Fibroblast of the aortic adventitia (primary cell): ENCODE data around the gene GPN2. TPM values are rescaled to one million over a fixed set of nuclear protein-coding genes. Genes with fewer than 3 reads are reported as not detected.
"Not testable (repeated sequence)": the region's sequence is repeated elsewhere in the genome, so short reads cannot be mapped to it uniquely, and the experiment has no call there.

Experiments
- DNase-seq: peaks from one replicate; pipeline ENCODE4 v3.0.0-alpha.2; 2010; ENCODE audit warnings: low read depth
- H3K4me3 ChIP-seq: 2 replicates; pipeline ENCODE4 v1.5.1; 2011; ENCODE audit warnings: low read depth, mild to moderate bottlenecking, control low read depth, low read length, moderate library complexity
- CTCF ChIP-seq: IDR thresholded peaks from 2 replicates; pipeline ENCODE4 v1.5.1; 2011; ENCODE audit warnings: mild to moderate bottlenecking, low read length, control low read depth, inconsistent platforms; ENCODE audit not compliant: insufficient read depth
- total RNA-seq: library from RNA; depleted of rRNA; stranded (reverse); fragments of >200 nt; gene quantifications from 2 replicates; pipeline ENCODE4 v1.2.3, GENCODE V29; 2012; ENCODE audit warnings: low replicate concordance

The GPN2 gene
- total RNA-seq, 1 donor: 7.0 TPM

DNA sequence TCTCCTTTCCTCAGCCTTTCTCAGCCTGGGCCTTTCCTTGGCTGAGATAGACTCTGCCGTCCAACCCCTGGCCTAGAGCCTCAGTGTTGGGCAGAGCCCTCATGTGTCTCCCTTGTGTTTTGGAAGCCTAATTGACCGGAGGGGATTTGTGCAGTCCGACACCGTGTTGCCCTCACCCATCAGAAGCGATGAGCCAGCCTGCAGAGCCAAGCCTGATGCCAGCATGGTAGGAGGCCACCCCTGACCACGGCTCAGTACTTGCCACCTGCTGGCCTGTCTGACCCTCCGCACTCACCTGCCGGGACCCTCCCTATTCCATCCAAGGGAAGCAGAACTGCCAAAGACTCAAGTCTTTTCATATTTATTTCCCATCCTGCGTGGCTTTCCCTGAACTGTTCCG lies 36.5 kb downstream of the GPN2 start:
- TF ChIP-seq CTCF: no peak
- no peak overlapping the region for H3K4me3 ChIP-seq

DNA sequence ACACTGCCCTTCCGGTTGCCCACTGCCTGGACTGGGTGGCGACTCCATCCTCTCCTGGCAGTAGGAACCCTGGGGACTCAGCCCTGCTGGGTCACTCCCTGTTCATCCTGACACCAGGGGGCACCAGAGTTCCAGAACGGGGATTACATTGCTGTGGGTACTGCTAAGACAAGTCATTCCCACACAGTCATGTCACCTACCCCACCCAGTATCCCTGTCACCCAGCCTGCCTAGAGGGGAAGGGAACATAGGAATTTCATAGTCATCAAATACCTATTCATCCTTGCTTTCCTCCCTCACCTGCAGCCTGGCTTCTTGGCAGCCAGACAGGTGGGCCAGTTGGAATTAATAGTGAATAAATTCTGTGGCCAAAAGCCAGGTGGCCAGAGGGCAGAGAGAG lies 36.9 kb downstream of the GPN2 start:
- peak; percentile 86 for TF ChIP-seq CTCF
- no peak overlapping the region for H3K4me3 ChIP-seq
- peak; percentile 81 for DNase-seq

More for the DNA sequence above, 36.5 kb downstream of the GPN2 start:
- no peak for DNase-seq

DNA sequence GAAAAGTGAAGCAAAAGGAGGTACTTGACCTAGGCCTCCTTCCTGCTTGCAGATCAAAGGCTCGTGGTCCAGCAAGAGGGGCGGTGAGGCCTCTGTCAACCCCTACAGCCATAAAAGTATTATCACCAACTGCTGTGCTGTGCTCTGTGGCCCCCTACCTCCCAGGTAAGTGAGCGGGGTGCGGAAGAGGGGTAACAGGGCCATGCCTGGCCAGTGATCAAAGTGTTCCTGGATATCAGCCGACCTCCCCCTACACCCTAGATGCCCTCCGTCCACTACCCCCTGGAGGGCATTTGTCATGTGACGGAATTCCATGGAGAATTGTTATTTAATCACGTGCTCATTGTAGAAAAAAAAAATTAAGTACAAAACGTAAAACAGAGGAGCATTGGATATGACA lies 37.4 kb downstream of the GPN2 start:
- no peak for DNase-seq
- no peak for TF ChIP-seq CTCF
- H3K4me3 ChIP-seq: no peak overlapping the region

DNA sequence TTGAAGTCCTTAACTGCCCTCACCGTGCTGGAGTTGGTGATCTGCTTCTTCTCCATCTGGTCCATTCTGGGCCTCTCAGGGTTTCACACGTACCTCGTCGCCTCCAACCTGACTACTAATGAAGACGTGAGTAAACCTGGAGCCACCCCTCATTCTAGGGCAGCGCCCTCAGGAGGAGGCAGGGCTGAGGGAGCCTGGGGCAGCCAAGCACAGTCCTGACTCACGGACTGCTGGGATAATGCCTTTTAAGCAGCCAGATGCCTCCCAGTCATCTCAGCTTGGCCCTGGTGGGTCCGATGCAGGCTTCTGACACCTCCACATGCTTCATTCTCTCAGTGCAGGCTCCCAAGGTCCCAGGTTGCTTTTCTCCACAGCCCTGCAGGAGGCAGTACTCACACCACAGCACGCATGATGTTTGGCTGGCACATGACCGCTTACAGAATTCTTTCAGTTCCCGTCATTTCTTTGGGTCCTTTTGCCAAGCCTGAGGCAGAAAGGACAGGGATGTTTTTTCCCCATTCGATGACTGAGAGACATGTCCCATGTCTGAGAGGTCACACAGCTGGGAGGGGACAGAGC lies 38.9 kb downstream of the GPN2 start:
- TF ChIP-seq CTCF: no peak
- DNase-seq: no peak
- no peak overlapping the region for H3K4me3 ChIP-seq

DNA sequence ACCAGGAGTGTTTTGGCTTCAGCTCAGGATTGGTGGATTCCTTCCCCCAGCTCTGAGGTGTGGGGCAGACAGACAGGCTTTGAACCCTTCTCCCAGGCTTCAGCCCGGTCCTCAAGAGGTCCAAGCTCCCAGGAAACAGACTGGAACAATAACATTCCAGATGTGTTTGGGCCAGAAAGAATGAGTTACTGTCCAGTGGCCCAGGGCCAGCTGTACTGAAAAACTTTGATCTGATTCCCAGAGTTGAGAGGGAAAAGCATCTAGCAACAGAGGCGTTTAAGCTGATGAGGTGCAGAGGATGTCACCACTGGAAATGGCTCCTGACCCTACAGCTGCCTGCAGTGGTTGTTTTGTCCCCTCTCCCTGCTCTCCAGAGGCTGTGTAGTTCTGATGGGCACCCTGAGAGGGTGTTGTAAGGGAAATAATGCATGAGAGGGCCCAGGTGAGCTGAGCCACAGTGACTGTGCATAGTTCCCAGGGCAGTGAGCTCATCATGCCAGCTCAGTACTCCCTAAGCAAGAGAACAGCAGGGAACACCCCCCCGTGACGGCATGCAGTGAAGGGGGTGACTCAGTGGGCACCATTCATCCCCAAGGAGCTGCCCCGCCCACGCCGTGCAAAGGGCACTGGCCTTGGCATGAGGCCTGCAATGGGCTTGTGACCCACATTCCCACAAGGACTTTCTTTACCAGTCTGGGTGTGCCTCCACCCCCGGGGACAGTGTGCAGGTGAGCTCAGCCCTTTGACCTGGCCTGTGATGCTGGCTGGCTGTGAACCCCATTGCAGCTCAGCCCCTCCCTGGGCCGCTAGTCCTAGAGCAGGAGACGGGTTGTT lies 40.9 kb downstream of the GPN2 start:
- no peak for TF ChIP-seq CTCF
- peak; percentile 82 for DNase-seq

DNA sequence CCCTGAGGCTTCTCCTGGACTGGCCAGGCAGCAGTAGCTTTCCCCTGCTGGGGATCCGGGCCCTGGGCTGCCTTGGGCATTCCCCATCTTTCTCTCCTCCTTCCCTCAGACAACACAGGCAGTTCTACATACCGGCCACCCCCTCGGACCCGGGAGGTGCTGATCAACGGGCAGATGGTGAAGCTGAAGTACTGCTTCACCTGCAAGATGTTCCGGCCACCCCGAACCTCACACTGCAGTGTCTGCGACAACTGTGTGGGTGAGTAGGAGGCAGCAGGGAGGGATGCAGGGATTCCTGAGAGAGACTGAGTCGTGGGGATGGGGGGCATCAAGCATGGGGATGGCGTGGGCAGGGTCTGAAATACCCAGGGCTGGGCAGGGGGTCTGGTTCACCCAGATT lies 41.6 kb downstream of the GPN2 start:
- no peak for TF ChIP-seq CTCF
- no peak for DNase-seq
- H3K4me3 ChIP-seq: no peak overlapping the region

More for the DNA sequence above, 40.9 kb downstream of the GPN2 start:
- H3K4me3 ChIP-seq: no peak overlapping the region

DNA sequence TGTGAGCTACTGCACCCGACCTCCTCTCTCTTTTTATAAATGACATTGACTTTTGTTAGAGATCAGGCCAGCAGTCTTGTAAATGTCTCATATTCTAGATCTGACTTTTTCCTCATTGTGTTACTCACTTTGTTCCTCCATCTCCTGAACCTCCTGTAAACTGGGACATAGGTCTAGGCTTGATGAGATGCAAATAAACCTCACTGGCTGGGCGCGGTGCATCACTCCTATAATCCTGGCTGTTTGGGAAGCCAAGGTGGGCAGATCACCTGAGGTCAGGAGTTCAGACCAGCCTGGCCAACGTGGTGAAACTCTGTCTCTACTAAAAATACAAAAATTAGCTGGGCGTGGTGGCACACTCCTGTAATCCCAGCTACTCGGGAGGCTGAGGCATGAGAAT lies 42.3 kb downstream of the GPN2 start:
- not testable (repeated sequence) for H3K4me3 ChIP-seq, DNase-seq
